GM19043 (cell line): ENCODE data around the gene HPF1.
"Not testable (repeated sequence)": the region's sequence is repeated elsewhere in the genome, so short reads cannot be mapped to it uniquely, and the experiment has no call there.

ENCODE experiments used
- ATAC-seq: cut with Tn5 transposase; IDR thresholded peaks from one replicate; pipeline ENCODE4 v1.9.1; 2021; ENCODE audit warnings: low read depth; ENCODE audit not compliant: unreplicated experiment

Gene HPF1

GRCh38 chr4:169757575-169758184, at the start of gene HPF1:
Gene HPF1, minus strand, starts transcription at chr4:169757944. Its CDS starts 67 bp downstream, at chr4:169757877.
- peak; percentile 93 for ATAC-seq

GRCh38 chr4:169806770-169807169, 49.0 kb upstream of the HPF1 start:
- ATAC-seq = not testable (repeated sequence)

- ATAC-seq = no peak
These were observed 45.7 kb upstream of the HPF1 start for GRCh38 chr4:169803413-169803812.

GRCh38 chr4:169802873-169803272, 45.1 kb upstream of the HPF1 start:
- ATAC-seq = no peak

GRCh38 chr4:169800541-169800940, 42.8 kb upstream of the HPF1 start:
- ATAC-seq = no peak

GRCh38 chr4:169799260-169799659, 41.5 kb upstream of the HPF1 start:
- ATAC-seq = no peak

- no peak for ATAC-seq
These were observed 37.8 kb upstream of the HPF1 start for GRCh38 chr4:169795585-169795984.

- ATAC-seq = peak; percentile 48
These were observed 33.9 kb upstream of the HPF1 start for GRCh38 chr4:169791527-169792156.

GRCh38 chr4:169791062-169791461, 33.3 kb upstream of the HPF1 start:
- ATAC-seq = no peak

- ATAC-seq = peak; percentile 52
These were observed 17.0 kb upstream of the HPF1 start for GRCh38 chr4:169774466-169775445.

GRCh38 chr4:169773889-169774288, 16.1 kb upstream of the HPF1 start:
- ATAC-seq = no peak

GRCh38 chr4:169771556-169772080, 13.9 kb upstream of the HPF1 start:
- not testable (repeated sequence) for ATAC-seq

GRCh38 chr4:169770416-169770815, 12.7 kb upstream of the HPF1 start:
- no peak for ATAC-seq

GRCh38 chr4:169768385-169768784, 10.6 kb upstream of the HPF1 start:
- ATAC-seq = no peak

GRCh38 chr4:169766741-169767140, 9.0 kb upstream of the HPF1 start:
- ATAC-seq = no peak

GRCh38 chr4:169765835-169766234, 8.1 kb upstream of the HPF1 start:
- no peak for ATAC-seq

GRCh38 chr4:169761846-169762245, 4.1 kb upstream of the HPF1 start:
- no peak for ATAC-seq

GRCh38 chr4:169758401-169758962, 738 bp upstream of the HPF1 start:
- ATAC-seq = no peak

GRCh38 chr4:169756971-169757574, 671 bp downstream of the HPF1 start:
- peak; percentile 13 for ATAC-seq

- ATAC-seq = no peak
These were observed 12.5 kb downstream of the HPF1 start for GRCh38 chr4:169745291-169745690.
